SH-SY5Y (cell line): ENCODE measurements around the gene ALOX15.

Experiments used
- GATA2 ChIP-seq: IDR thresholded peaks from 2 replicates; pipeline ENCODE4 v1.6.1; 2011; ENCODE audit warnings: mild to moderate bottlenecking, low read depth, low read length
- GATA3 ChIP-seq: IDR thresholded peaks from 2 replicates; pipeline ENCODE4 v1.6.1; 2011; ENCODE audit warnings: low read depth, mild to moderate bottlenecking, low read length, moderate library complexity

DNA sequence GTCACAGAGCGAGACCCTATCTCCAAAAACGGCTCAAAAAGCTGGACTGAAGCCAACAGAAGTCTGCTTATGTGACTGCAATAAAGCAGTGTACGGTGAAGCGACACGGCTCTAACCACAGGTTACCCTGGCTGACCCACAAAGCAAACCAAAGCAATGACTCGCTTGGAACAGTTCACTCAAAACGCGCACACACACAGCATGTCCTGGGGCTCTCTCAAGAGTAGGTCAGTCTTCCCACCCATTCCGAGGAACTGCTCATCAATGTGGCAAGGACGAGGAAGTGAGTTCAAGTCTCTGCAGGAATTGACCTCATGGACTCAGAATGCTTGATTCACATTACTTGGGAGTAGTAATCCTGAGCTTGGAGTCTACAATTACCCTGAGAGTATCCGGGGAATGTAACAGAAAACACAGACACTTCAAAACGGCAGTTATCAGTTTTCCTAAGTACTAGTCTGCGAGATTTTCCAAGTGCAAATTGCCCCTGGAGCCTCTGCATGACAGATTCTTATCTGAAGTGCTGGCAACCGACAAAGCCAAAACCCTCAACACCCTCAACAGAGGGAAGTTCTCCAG is 37.1 kb upstream of the ALOX15 start:
- TF ChIP-seq GATA2 = peak; percentile 87
- peak; percentile 70 for TF ChIP-seq GATA3
